Embryonic facial prominence (tissue), 1 donor: ENCODE data around the gene MLX.
"Not testable (repeated sequence)": the region's sequence is repeated elsewhere in the genome, so short reads cannot be mapped to it uniquely, and the experiment has no call there.

Experiments
- DNase-seq: peaks from one replicate; pipeline ENCODE4 v3.0.0-alpha.2; 2016; ENCODE audit errors: extremely low spot score

The MLX gene

DNA sequence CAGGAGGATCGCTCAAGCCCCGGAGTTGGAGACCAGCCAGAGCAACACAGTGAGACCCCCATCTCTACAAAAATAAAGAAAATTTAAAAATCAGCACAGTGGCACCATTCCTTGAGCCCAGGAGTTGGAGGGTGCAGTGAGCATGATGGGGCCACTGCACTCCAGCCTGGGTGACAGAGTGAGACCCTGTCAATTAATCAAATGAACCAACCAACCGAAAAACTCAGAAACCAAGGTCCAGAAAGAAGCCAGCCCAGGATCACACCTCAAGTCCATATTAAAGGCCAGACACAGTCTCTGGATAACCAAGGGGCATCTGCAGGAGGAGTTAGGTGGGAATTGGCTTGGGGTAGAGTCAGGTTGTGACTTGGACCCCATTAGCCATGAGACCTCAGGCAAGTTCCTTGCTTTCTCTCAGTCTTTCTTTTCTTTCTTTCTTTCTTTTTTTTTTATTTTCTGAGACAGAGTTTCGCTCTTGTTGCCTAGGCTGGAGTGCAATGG is 11.7 kb upstream of the MLX start:
- no peak for DNase-seq

DNA sequence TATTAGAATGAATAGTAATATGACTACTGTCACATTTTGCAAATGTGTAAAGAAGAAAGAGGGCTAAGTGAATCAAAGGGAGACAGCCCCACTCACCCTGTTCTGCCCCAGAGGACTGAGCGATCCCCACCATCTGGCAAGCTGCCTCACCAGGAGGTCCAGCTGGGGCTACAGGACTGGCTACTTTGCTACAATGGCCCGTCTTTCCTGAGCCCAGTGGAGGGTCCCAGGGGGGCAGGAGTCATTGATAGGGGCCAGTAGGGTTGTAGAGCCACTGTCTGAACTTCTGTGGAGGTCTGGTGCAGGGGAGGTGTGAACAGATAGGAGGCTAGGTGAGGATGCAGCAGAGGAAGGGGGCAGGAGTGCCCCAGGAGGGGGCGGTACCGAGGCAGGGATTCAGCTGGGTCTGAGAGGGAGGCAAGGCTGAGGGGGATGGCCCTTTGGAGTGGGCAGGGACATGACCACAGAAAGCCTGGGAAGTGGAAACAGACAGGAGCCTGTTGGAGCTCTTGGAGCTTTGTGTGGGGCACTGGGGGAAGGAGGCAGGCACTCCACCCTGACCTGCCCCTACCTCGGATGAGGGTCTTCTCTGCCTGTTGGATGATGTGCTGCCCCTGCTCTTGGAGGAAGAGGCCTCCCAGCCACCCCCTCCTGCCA is 10.8 kb upstream of the MLX start:
- not testable (repeated sequence) for DNase-seq

DNA sequence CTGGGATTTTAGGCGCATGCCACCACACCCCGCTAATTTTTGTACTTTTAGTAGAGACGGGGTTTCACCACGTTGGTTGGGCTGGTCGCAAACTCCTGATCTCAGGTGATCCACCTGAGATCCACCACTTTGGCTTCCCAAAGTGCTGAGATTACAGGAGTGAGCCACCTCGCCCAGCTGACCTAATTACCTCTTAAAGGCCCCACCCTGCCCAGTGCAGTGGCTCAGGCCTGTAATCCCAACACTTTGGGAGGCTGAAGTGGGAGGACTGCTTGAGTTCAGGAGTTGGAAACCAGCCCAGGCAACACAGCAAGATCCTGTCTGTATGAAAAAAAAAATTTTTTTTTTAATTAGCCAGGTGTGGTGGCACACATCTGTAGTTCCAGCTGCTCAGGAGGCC is 7.8 kb upstream of the MLX start:
- no peak for DNase-seq

DNA sequence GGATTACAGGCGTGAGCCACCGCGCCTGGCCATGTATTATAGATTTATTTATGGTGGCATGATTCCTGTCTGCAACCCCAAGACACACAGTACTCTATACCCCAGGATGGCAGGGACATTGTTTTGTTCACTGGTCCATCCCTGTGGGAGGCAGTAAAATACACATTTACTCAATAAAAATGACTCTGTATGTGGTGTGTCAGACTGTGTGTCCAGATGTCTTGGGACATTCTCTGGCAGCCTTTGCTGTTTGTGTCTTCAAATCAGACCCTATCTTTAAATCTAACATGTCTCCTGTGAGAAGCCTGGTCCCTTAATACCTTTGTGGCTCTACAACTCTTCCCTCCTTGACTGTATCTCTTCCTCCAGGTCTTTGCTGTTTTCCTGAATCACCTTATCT is 6.7 kb upstream of the MLX start:
- no peak for DNase-seq

DNA sequence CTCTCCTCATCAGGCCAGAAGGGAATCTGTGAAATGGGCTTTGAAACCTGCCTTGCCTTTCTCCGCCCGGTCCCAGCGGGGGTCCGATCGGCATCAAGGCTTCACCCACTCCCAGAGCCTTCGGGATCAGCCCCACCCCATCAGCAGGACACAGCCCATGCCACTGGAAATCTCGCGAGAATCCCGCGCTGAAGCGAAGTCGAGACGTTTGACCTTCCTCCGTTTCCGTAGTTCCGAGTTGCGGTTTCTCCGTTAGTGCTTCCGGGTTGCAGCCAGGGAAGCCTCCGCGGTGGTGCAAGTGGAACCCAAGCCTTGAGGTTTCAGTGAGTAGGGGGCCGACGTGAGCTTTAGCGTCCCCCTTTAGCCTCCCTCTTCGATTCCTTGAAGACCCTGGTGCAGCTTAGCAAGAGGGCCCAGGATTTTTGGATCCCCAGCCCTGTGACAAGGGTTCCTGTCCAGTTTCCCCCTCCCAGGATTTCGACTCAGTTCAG is 5.0 kb upstream of the MLX start, which contains the start of gene COASY:
TSS of gene COASY (plus strand) at position 252 of the 491 bp plus-strand sequence. CDS start 475 bp downstream, outside the sequence.
- peak; percentile 91 for DNase-seq

DNA sequence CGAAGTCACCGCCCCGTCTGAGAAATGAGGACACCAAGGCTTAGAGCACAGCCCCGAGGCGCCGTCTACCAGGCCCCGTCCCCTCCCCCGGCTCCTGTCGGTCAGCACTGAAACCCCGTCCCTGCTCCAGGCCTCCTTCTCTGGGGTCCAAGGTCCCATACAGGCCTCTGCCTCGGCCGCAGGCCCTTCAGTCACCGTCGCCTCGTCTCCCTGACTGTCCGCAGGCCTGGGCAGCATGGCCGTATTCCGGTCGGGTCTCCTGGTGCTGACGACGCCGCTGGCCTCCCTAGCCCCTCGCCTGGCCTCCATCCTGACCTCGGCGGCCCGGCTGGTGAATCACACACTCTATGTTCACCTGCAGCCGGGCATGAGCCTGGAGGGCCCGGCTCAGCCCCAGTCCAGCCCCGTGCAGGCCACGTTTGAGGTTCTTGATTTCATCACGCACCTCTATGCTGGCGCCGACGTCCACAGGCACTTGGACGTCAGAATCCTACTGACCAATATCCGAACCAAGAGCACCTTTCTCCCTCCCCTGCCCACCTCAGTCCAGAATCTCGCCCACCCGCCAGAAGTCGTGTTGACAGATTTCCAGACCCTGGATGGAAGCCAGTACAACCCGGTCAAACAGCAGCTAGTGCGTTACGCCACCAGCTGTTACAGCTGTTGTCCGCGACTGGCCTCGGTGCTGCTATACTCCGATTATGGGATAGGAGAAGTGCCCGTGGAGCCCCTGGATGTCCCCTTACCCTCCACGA is 4.3 kb upstream of the MLX start:
- no peak for DNase-seq

DNA sequence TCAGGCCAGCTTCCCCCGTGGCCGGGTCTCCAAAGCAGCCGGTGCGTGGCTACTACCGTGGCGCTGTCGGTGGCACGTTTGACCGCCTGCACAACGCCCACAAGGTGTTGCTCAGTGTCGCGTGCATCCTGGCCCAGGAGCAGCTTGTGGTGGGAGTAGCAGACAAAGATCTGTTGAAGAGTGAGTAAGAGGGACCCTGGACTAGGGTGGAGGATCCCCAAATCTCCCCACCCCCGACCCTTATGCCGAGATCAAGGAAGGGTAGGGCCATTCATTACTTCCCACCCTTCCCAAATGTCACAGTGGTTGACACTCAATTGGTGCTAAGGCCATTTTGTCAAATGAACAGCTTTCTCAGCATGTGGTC is 3.8 kb upstream of the MLX start:
- DNase-seq, result no peak

DNA sequence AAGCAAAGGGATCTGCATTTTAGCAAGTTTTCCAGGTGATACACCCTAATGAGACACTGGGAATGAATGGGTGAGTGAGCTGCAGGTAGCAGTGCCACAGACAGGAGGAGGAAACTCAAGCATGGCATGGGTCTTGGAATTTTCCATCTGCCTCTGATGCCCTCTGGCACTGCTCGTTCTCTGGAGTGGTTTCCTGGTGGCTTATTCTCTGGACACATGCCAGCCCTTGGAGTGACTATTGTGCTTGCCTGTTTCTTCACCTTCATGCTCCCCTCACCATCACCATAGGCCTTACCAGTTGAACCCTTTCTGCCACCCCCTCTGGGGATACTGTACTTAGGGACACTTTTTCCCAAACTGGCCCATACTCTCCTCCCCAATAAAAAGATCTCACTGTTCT is 3.4 kb upstream of the MLX start:
- DNase-seq, result no peak

DNA sequence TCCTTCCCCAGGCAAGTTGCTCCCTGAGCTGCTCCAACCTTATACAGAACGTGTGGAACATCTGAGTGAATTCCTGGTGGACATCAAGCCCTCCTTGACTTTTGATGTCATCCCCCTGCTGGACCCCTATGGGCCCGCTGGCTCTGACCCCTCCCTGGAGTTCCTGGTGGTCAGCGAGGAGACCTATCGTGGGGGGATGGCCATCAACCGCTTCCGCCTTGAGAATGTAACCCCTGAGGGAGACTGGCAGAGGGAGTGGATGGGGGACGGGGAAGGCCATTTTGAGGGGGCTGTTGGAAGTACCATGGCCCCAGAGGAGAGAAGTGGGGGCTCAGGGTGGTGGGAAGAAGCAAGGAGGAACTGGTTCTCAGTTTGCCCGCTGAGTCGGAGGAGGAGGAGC is 3.0 kb upstream of the MLX start:
- DNase-seq, result no peak

DNA sequence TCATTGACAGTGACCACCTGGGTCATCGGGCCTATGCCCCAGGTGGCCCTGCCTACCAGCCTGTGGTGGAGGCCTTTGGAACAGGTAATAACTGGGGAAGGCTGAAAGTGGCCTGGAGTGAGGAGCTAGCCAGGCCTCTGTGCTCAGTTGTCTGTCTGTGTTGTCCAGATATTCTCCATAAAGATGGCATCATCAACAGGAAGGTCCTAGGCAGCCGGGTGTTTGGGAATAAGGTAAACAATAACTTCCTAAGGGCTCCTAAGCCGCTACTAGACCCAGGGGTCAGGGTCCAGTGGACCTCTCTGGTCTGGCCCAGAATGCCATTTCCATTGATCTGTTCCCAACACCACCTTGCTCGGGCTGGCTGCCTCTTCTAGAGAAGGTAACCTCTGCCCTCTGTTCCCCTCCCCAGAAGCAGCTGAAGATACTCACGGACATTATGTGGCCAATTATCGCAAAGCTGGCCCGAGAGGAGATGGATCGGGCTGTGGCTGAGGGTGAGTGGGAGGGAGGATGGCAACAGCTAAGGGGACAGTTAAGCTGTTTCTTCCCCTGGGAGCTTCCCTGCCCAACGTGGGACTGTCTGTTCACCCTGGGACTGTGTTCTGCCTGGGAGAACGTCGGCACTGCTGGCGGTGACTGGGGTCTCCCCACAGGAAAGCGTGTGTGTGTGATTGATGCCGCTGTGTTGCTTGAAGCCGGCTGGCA is 1.9 kb upstream of the MLX start:
- DNase-seq, result no peak

DNA sequence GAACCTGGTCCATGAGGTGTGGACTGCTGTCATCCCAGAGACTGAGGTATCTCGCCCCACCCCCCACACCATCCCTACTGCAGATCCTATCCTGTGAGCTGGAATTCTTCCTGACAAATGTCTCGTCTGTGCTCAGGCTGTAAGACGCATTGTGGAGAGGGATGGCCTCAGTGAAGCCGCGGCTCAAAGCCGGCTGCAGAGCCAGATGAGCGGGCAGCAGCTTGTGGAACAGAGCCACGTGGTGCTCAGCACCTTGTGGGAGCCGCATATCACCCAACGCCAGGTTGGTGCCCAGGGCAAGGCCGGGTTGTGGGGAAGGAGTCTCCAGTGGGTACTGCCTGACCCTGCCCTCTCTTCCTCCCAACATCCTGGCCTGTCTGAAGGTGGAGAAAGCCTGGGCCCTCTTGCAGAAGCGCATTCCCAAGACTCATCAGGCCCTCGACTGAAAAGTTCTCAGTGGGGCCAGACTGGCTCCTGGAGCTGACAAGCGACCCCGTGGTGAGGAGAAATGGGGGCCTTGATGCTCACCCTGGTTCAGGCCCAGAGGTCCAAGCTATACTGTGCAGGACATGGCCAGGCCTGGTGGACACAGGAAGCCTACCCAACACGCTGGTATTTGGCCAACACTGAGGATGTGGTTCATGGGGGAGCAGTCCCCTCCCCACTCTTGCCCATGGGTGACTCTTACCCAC is 1.2 kb upstream of the MLX start:
- DNase-seq, result no peak

DNA sequence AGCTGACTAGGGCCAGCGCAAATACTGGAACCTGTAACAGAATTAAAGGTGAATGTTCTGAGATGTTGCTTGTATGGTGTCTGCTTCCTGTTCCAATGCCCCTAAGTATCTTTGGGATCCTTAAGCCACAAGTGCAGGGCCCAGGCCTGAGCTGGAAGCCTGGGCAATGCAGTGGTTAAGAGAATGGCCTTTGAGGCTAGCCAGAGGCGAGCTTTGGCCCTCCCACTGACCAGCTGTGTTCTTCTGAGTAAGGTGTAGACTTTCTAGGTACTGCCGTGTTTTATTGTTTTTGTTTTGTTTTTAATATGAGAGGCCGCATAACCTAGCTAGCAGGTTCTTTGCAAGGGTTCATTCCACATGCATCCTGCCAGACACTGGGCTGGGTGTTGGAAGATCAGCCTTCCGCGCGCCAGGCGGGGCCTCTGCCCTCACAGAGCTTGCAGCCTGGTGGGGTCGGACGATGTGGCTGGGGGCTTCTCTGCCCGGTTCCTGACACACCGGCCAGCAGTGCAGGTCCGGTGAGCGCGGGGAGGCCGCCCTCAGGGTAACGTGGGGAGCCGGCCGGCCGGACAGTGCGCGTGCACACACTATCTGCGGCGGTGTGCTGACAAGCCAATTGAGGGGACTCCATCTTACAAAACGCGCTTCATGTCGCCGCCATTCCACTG is 551 bp upstream of the MLX start:
- DNase-seq, result no peak

DNA sequence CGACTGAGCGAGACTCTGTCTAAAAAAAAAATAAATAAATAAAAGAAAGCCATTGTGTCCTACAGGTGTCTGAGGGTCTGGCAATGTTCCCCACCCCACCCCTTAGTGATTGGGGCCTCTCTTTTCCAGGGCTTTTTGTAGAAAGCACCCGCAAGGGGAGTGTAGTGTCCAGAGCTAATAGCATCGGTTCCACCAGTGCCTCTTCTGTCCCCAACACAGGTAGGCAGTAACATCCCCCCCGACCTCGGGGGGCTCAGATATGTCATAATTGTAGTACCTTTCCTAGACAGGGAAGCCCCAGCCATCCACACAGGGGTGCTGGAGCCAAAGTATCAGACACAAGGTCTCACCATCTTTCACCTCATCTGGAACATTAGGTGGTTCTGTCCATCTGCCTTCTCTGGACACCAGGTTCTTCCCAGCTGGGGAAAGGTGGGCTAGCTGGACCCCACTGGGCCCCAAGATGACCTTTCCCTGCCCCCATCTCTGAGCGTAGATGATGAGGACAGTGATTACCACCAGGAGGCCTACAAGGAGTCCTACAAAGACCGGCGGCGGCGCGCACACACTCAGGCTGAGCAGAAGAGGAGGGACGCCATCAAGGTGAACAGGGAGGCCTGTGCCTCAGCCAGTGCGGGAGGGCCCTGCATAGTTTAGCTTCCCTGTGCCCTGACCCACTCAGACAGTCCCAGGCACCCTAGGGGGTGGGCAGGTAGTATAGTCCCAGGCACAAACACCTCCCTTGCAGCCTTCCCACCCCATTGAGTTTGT is 1.6 kb downstream of the MLX start:
- no peak for DNase-seq

DNA sequence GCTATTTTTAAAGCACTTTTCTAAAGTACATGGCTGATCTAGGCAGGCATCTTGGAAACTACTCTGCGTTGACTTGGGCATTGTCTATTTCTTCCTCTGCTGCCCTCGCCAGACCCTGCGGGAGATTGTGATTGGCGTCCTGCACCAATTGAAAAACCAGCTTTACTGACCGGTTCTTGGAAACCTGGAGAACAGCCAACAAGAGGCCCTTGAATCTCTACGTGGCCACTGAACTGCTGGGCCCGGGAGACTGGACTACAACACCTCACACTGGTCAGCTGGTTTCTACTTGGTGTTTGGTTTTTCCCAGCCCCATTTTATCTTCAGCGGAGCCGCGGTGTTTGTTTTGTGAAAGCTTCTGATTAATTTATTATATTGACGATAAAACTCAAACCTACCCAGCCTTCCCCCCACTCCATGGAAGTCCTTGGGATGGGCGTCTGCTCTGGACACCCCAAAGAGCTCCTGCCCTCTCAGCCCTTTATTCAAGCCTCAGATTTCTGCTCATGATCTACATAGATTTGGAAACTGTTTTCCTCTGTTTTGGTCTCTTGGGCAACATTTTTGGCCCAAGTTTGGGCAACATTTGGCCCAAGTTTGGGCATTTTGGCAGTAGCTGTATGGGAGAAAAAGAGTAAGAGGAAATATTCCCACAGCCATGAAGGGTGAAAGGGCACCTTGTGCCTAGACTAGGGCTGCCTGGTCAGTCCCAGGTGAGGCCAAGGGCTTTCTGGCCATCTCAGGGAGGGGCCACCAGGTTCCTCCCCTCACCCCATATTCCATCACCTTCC is 4.7 kb downstream of the MLX start:
- DNase-seq, result no peak

DNA sequence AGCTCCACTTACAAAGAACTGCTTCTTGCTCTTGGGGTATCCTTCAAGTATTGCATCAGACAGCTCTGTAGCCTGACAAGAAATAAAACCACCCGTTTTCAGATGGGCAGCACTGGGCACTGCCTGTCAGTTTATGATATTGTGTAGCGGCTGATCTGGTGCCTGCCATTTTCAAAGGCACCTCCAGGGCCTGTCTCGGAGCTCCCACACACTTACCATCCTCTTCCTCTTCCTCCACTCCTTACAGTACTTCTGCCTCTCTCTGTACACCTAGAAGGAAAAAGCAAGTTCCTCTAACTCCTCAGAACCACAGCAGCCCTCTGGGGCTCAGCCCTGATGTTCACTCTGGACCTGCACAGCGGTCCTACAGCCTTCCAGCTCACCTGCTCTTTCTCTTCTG is 6.2 kb downstream of the MLX start:
- no peak for DNase-seq

DNA sequence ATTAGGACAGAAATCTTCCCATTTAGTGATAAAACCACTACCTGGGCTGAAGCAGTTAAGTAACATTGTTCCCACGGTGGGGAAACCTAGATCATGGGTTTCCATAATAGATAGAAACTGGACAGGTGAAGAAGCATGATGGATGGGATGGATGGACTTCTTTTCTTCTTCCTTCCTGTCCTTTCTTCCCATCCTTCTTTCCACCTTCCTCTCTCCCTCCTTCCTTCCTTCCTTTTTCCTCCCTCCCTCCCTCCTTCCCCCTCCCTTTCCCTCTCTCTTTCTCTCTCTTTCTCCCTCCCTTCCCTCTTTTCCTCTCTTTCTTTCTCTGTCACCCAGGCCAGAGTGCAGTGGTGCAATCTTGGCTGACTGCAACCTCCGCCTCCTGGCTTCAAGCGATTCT is 7.6 kb downstream of the MLX start:
- DNase-seq, result no peak

DNA sequence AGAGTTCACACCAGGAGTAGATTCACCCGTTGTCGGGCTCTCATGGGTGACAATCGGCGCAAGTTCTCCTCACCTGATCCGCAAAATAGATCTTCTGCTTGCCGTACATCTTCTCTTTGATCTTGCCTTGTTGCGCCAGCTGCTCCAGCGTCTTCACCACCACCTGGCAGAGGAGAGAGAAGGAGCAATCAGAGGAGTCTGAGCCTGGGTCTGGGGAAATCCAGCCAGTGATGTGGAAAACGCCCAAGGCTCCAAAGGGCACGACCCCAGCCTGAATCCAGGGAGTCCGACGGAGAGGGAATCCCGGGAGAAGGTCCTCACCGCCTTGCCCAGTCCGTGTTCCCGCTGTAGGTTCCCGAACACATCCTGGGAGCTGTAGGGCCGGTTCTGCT is 10.2 kb downstream of the MLX start:
- DNase-seq, result no peak

DNA sequence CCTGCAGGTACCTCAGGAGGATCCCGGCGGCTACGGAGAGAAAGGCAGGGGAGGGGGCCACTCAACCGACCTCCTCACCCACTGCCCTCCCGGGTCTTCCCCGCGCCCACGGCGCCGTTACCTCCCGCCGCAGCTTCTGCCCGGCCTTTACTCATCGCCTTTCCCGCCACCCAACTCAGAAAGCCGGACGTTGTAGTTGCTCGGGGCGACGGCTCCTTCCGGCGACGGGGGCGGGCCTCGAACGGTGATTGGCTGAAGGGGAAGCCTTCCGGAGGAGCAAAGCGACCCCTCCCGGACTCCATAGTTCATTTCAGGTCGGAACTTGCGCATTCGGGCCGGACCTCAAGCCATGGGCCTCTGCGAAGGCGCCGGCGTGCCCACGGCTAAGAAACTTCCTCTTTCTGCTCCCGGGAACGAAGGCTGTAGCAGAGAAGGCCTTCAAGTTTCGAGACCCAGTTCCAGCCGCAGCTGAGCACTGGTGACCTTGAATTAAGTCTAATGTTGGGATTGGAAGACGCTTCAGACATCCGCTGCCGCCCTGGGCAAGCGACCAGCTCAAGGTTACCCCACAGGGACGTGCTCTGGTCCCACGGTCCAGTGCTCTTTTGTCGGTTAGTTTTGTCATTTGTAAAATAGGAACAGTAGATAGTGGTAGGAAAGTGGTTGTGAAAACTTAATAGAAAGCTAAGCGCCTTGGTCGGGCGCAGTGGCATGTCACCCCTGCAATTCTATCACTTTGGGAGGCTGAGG is 10.8 kb downstream of the MLX start, which contains the start of gene PSMC3IP:
TSS of gene PSMC3IP (minus strand) at position 198 of the 750 bp plus-strand sequence. CDS start at position 155, 43 bp downstream.
- peak; percentile 84 for DNase-seq

DNA sequence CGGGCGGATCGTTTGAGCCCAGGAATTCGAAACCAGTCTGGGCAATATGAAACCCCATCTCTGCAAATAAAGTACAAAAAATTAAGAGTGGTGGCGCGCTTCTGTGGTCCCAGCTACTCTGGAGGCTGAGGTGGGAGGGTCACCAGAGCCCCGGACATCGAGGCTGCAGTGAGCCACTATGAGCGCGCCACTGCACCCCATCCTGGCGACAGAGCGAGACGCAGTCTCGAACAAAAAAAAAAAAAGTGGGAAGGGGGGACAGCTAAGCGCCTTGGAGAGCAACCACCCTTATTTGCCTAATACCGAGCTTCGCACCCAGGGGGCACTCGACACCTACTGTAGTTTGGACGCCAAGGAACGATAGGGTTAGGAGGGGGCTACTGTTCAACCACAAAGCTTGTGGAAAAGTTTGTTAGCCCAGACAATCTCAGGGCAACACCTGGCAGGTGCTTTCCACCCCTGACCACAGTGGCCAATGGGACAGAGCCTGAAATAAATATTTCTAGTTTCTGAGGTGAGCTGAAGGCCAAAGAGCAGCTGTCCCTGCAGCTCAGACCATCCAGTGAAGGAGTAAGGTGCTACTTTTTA is 11.5 kb downstream of the MLX start:
- peak; percentile 66 for DNase-seq
